ENCODE measurements around the gene PPP1R3A. TPM values are rescaled to one million over a fixed set of nuclear protein-coding genes. Genes with fewer than 3 reads are reported as not detected.

PPP1R3A gene
- total RNA-seq, 2 donors from 2014 or later = 53.4 to 97.9 TPM

- Histone ChIP-seq H3K27ac (no peak overlapping the region), H3K9me3 (no peaks in the 10 kb centered on the region), H3K4me3 (no peak overlapping the region), H3K4me1 (no peaks in the 10 kb centered on the region), H3K27me3 (no peaks in the 10 kb centered on the region), H3K36me3 (peaks cover 7% of the 10 kb centered on the region)
- TF ChIP-seq CTCF (IDR thresholded peaks at IDR 0.05) = no peak
- no peak for DNase-seq (ENCODE audit: low spot score)
Measured at GRCh38 chr7:113878394-113878992, 40.3 kb downstream of the PPP1R3A start.

DNA sequence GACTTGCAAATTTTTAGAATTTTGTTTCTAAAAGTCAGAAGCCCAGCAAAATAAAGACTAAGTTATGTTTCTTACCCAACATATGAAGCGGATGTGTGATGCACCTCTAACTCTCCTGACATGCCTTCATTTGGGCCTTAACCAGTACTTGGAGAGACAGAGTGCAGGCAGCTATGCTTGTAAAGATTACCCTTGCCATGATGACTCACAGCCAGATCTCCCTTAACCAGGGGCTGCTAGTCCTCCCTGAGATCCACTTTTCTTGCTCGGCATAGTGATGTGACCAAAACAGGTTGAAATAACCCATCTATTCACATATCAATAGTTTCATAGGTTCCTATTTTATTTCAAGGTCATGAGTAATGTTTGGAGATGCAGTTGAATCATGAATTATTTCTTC lies 43.6 kb downstream of the PPP1R3A start:
- H3K36me3 ChIP-seq = peaks cover 7% of the 10 kb centered on the region
- no peak overlapping the region for H3K27ac ChIP-seq
- no peaks in the 10 kb centered on the region for H3K27me3 ChIP-seq
- H3K9me3 ChIP-seq = no peaks in the 10 kb centered on the region
- TF ChIP-seq CTCF (IDR thresholded peaks at IDR 0.05) = no peak
- no peak overlapping the region for H3K4me3 ChIP-seq
- H3K4me1 ChIP-seq = no peaks in the 10 kb centered on the region
- no peak for DNase-seq (ENCODE audit: low spot score)

DNA sequence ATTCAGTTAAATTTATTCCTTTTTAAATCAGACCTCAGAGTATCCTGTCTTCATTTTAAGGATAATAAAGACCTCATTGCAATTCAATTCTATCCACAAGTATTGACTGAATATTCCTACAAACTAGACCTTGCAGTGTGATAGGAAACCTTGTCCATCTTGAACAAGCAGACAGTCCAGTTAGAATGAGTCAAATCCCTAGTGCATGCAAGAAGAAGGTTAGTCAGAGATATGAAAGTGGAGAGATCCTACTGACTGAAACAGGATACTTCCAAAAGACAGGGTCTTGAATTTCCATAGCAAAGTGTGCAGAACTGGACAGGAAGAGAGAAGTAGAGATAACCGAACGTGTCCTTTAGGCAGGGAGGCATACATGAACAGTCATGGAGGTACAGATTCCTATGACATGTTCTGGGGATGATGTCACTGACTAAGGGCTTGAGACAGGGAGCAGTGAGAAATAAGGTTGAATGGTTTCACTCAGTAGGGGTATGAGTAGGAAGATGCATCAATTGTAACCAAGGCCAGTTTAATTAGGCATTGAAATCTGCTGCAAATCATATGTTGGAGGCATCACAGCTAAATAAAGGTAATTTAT lies 45.2 kb downstream of the PPP1R3A start:
- H3K4me1 ChIP-seq = no peaks in the 10 kb centered on the region
- no peak for DNase-seq (ENCODE audit: low spot score)
- H3K4me3 ChIP-seq = no peak overlapping the region
- H3K36me3 ChIP-seq = peaks cover under 1% of the 10 kb centered on the region
- no peak overlapping the region for H3K27ac ChIP-seq
- H3K27me3 ChIP-seq = no peaks in the 10 kb centered on the region
- TF ChIP-seq CTCF (IDR thresholded peaks at IDR 0.05) = no peak
- H3K9me3 ChIP-seq = no peaks in the 10 kb centered on the region

DNA sequence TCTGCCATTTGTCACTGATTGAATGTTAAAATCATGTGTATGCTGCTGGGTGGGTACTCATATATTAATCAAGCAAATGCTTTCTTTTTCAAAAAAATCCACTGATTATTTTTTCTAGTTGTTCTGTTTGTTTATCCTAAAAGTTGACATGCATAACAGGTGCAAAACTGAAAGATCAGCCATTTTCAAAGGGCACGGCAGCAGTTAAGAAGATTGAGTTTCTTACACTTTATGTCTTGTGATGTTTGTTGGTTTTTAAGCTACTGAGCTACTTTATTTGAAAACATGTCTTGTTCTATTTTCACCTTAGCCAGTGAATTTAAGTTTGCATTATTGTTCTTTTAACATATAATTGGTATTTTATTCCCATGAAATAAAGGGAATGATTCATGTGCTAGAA lies 45.8 kb downstream of the PPP1R3A start:
- no peak for TF ChIP-seq CTCF (IDR thresholded peaks at IDR 0.05)
- Histone ChIP-seq H3K9me3 (no peaks in the 10 kb centered on the region), H3K4me3 (no peak overlapping the region), H3K4me1 (no peaks in the 10 kb centered on the region), H3K36me3 (no peaks in the 10 kb centered on the region), H3K27ac (no peak overlapping the region), H3K27me3 (no peaks in the 10 kb centered on the region)
- DNase-seq (ENCODE audit: low spot score) = no peak

DNA sequence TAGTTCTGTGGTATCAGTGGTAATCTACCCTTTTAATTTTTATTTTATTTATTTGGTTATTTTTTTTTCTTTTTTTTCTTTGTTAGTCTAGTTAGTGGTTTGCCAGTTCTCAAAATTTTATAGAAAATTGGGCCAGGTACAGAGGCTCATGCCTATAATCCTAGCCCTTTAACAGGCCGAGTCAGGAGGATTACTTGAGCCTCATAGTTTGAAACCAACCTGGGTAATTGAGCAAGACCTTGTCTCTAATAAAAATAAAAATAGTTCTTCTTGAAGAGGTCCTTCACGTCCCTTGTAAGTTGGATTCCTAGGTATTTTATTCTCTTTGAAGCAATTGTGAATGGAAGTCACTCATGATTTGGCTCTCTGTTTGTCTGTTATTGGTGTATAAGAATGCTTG lies 51.5 kb downstream of the PPP1R3A start:
- DNase-seq (ENCODE audit: low spot score) = no peak

More for the DNA sequence above, 51.5 kb downstream of the PPP1R3A start:
- Histone ChIP-seq H3K9me3 (no peaks in the 10 kb centered on the region), H3K27ac (no peak overlapping the region), H3K36me3 (no peaks in the 10 kb centered on the region), H3K4me1 (no peaks in the 10 kb centered on the region), H3K27me3 (no peaks in the 10 kb centered on the region), H3K4me3 (no peak overlapping the region)
- no peak for TF ChIP-seq CTCF (IDR thresholded peaks at IDR 0.05)

Measured in right atrium auricular region (tissue), 2 donors.